Tongue (tissue), 2 donors: ENCODE data around the gene URM1. TPM values are rescaled to one million over a fixed set of nuclear protein-coding genes. Genes with fewer than 3 reads are reported as not detected.

ENCODE experiments used
- DNase-seq: peaks from one replicate; pipeline ENCODE4 v3.0.0-alpha.2; 2015
- total RNA-seq: library from RNA; depleted of rRNA; stranded (reverse); fragments of >200 nt; gene quantifications from one replicate; pipeline ENCODE4 v1.2.3, GENCODE V29; 2014

URM1 gene
- total RNA-seq, 1 donor from 2014 or later: 28.8 TPM

DNA sequence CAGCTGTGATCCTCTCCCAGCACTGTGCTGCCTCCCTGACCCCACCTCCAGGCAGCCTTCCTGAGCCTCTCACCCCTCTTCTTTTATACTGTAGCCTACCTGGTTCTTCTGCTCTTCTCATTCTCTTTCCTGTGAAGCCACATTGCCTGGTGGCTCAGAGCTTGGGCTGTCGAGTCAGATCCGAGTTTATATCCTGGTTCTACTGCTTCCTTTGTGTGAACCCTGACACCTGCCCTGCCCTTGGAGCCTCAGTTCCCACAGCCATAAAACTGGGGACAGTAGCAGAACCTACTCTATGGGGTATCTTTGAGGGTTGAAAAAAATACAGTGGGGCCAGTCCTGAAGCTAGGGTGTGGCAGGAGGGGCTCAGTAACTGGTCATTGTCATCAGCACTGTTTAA lies 22.0 kb upstream of the URM1 start:
- DNase-seq: no peak

DNA sequence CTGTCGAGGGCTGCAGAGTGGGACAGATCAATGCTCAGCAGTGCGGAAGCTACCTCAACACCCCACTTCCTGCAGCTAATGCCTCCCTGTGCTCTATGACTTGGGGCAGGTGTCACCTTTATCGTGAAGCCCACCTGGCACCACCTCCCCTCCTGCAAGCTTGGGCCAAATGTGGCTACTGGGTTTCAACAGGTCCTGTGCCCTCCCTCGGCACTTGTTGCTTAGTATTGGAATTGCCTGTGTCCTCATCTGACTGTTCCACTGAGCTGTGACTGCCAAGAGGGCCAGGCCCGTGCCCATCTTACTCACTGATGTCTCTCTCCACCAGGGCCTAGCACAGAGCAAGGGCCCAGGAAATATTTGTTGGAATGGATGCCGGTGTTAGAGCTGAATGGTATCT lies 21.4 kb upstream of the URM1 start:
- DNase-seq: no peak

- DNase-seq: no peak
These were observed 15.7 kb upstream of the URM1 start for GRCh38 chr9:128355451-128355850.

DNA sequence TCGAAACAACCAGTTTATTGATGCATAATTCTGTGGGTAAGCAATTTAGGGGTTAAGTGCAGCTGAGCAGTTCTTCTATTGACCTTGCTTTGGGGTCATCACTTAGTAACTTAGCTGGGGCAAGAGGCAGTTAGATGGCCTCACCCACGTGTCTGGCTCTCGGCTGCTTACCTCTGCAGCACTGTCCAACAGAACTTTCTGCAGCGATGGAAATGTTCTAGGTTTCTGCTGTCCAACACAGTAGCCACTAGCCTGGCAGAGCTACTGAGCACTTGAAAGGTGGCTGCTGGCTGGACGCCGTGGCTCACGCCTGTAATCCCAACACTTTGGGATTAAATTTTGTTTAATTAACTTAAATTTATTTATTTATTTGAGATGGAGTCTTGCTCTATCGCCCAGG lies 13.1 kb upstream of the URM1 start:
- no peak for DNase-seq

GRCh38 chr9:128358861-128359260 lies 12.3 kb upstream of the URM1 start:
- no peak for DNase-seq

GRCh38 chr9:128360826-128361225 lies 10.3 kb upstream of the URM1 start:
- no peak for DNase-seq

DNA sequence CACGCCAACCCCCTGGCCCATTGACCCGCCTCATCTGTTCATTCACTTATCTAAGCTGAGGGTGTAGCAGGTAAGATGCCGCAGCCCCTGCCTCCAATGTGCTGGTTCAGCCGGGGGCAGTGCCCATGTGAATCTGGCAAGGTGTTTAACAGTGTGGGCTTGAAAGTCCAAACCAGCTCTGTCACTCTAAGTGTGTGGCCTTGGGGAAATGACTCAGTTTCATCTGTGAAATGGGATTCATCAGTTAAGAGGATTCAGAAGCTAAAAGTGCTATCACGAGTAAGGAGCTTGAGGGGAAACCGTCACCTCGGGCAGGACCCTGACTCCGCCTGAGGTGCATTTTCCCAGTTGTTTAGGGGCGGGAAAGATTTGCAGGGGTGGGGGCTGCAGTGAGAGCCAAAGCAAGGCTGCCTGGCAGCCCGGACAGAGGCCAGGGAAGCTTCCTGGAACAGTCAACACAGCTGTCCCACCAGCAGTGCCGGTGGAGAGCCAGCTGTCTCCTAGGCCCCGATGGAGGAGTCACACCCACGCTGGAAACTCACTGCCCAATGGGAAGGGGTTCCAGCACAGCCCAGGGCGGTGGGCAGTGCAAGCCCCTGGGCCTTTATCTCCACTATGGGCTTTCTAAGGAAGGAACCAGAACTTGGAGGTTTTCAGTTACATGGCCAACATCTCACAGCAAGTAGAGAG lies 9.7 kb upstream of the URM1 start:
- DNase-seq: peak; percentile 87

DNA sequence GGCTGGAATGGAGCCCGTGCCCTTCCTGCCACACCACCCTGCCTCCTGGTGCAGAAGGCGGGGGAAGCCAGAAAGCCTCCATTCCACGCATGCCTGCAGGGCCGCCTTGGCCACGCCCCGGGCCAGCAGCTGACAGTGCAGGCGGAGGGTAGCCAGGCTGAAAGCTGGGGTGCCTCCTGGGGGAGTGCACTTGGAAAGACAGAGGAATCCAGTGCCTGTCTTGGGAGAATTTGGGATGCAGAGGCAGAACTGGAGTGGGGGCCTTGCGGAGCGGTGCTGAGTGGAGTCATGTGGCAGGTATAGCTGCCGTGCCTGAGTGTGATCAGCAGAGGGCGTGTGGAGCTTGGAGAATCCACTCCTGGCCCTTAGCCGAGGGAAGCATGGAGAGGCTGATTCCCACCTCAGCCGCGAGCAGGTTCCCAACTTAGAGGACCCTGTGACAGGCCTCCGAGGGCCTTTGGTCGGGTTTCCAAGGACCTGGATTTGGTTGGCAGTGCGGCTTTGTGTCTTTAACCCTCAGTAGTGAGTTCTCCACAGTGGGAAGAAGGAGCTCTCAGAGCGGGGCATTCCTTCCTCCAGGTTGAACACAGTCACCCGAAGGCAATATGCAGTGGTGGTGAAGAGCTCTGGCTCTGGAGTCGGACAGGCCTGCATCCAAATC lies 9.1 kb upstream of the URM1 start:
- peak; percentile 96 for DNase-seq

GRCh38 chr9:128362774-128363173 lies 8.4 kb upstream of the URM1 start:
- peak; percentile 22 for DNase-seq

- no peak for DNase-seq
These were observed 5.6 kb upstream of the URM1 start for GRCh38 chr9:128365525-128365924.

GRCh38 chr9:128369024-128369706 lies 2.0 kb upstream of the URM1 start:
- DNase-seq: no peak

DNA sequence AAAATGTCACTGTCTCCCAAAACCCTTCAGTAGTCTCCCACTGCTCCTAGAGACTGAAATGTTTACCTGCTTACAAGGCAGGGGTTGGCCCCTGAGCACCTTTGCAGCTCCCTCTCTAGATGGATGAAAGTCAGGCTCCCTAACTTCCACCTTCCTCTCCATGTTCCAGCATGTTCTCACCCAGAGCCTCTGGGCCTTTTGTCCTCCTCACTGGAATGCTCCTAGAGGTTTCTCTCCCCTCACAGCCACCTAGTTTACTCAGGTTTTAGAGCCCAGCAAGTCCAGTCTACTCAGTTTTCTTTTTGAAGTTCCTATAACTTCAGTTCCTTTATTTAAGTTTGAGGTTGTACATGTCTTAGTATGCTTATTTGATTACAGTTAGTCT lies 815 bp upstream of the URM1 start:
- DNase-seq: no peak

- DNase-seq: no peak
These were observed 500 bp downstream of the URM1 start for GRCh38 chr9:128371630-128372117.

DNA sequence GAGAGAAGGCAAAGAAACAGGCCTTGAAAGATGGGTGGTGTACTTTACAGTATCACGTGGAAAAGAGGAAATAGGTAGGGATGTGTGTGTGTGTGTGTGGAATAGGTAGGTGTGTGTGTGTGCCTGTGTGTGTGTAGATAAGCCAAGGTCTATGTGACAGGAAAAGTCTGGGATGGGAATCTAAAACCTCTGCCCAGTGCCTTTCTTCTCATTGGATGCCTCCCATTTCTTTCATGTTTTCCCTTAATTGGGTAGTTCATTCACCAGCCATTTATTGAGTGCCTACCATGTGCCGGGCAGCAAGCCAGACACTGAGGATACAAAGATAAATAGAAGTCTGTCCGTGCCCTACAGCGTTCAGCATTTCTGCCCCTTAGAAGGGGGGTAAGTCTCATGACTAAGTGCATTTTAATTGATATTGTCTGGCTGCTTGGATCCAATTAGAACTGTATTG lies 1.0 kb downstream of the URM1 start:
- no peak for DNase-seq

DNA sequence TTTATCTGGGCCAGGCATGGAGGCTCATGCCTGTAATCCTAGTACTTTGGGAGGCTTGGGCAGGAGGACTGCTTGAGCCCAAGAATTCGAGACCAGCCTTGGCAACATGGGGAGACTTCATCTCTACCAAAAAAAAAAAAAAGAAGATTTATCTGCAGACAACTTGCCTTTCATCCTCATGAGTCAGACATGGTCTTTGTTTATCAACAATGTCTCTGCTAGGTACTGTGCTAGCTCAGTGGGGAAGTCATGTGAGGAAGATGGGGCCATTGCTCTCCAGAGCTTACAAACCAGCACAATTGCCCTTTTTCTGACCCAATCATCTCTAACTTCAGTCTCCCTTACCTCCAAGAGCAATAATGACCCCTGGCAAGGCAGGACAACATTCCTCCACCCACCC lies 1.6 kb downstream of the URM1 start:
- no peak for DNase-seq

DNA sequence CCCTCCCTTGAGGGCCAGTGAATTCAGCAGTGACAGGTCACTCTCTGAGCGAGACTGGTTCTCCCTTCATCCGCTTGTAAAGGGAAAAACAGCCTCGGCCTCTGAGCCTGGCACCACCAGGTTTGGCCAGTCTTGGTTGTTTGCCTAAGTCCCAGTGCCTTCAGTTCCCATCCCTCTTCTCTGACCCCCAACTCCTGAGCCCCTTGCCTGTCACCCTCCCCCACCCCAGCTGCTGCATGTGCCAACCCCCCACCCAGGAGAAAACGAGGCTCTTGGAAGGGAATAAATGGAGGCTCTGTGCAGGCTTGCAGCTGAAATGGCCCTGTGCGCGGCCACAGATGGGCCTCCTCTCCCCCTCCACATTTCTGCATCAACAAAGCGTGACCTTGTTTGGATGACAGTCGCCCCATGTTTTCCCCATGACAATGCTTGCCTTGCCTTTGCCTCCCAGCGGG lies 3.1 kb downstream of the URM1 start:
- DNase-seq: no peak

- no peak for DNase-seq
These were observed 4.7 kb downstream of the URM1 start for GRCh38 chr9:128375865-128376264.

DNA sequence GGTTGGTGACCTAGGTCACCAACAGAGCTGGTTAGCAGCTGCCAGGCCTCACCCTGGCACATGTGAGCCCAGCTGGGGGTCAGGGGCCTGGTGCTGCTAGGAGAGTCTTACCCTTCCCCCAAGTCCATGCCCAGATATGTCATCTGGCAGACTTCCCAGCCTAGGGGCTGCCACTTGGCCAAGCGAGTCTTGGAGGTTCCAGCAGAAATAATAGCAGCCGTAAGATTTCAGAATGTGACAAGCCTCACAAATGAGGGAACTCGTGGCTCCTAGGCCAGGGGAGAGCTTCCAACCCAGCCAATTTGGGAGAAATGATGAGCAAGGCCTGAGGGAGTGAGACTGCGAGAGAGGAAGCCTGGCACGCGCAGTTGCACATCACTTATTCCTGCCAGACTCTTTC lies 11.1 kb downstream of the URM1 start:
- peak; percentile 89 for DNase-seq

- peak; percentile 89 for DNase-seq
These were observed 12.0 kb downstream of the URM1 start for GRCh38 chr9:128383007-128383753.

GRCh38 chr9:128383791-128384190 lies 12.6 kb downstream of the URM1 start:
- peak; percentile 86 for DNase-seq

DNA sequence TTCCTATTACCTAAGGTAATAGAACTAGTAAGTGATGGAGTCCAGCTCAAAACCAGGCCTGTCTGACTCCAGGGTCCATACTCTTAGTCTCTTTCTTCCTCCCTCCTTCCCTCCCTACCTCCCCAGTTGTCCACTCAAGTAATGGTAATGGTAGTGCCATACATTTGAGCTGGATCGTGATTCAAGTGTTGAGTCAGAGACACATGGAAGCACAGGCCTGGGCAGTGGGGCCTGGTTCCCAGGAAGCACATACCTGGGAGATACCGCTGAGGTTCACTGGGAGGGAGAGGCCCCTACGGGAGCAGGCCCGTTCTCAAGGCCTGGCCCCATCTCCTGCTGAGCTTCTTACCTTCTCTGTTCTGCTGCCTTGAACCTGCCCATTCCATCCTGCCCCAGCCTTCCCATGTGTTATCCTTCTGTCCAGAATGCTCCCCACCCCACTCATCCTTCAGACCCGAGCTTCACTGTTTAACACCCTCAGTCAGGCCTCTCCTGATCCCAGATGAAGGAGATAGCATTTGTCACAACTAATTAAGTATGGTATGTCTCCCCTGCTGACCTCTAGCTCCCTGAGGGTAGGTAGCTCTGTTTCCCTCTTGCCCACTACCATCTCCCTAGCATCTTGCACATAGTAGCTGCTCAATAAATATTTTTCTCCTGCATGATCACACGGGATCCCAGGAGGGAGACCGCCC lies 13.8 kb downstream of the URM1 start:
- no peak for DNase-seq
